H1 (cell line): Measurements from ENCODE around the gene CELSR3. TPM values are rescaled to one million over a fixed set of nuclear protein-coding genes. Genes with fewer than 3 reads are reported as not detected.

Source experiments
- CBX5 ChIP-seq: fragments of 300-800, 300-1000 bp; sonication (generic); IDR thresholded peaks from 2 replicates; pipeline ENCODE4 v1.7.1; 2016; ENCODE audit warnings: antibody characterized with exemption, low read length, low read depth
- GABPA ChIP-seq: IDR thresholded peaks from 2 replicates; pipeline ENCODE4 v1.6.1; 2011; ENCODE audit warnings: mild to moderate bottlenecking, low read length, moderate library complexity, borderline replicate concordance; ENCODE audit not compliant: insufficient read depth
- HDAC6 ChIP-seq: IDR thresholded peaks from one replicate; pipeline ENCODE4 v1.7.1; 2012; ENCODE audit warnings: low read depth, mild to moderate bottlenecking, inconsistent platforms, low read length, moderate library complexity
- PHF8 ChIP-seq: fragments of 200-600 bp; sonication (generic); conservative IDR thresholded peaks from 2 replicates; pipeline ENCODE4 v1.7.1; 2012; ENCODE audit warnings: low read depth, mild to moderate bottlenecking, inconsistent platforms, low read length, moderate library complexity
- POU5F1 ChIP-seq: IDR thresholded peaks from 2 replicates; pipeline ENCODE4 v1.6.1; 2011; ENCODE audit warnings: low read depth, mild to moderate bottlenecking, low read length, moderate library complexity
- RAD21 ChIP-seq, 2 experiments: IDR thresholded peaks in 1 of 2; conservative IDR thresholded peaks in 1 of 2; 2 replicates each; pipeline ENCODE4 v1.6.1; 2011; ENCODE audit warnings: low read depth in 2 of 2, low read length in 2 of 2, improper control_type of control experiment in 1 of 2, inconsistent platforms in 1 of 2, mild to moderate bottlenecking in 1 of 2, moderate library complexity in 1 of 2
- SP2 ChIP-seq: IDR thresholded peaks from 2 replicates; pipeline ENCODE4 v1.6.1; 2012; ENCODE audit warnings: mild to moderate bottlenecking, low read length, inconsistent platforms
- ZNF274 ChIP-seq: IDR thresholded peaks from 2 replicates; pipeline ENCODE4 v1.7.0; 2012; ENCODE audit warnings: low read length, borderline replicate concordance; ENCODE audit errors: extremely low read depth
- polyA plus RNA-seq, 7 experiments: library from polyadenylated mRNA; depleted of rRNA in 3 of 7; stranded (reverse) in 5 of 7; unstranded in 2 of 7; fragments of >200 nt in 5 of 7; fragments of 200-250 nt in 2 of 7; gene quantifications; 1 replicate in 5 of 7; 2 replicates in 1 of 7; 4 replicates in 1 of 7; pipeline versions ENCODE4 v1.2.1 to v1.2.3, GENCODE V29; 2011 to 2013; ENCODE audit warnings: missing spikeins in 2 of 7, mixed read lengths in 2 of 7
- total RNA-seq: library from RNA; stranded (reverse); fragmentation: NEBNext Ultra II Directional; extraction: Animal tissue kit (Norgen Biotek cat#: 25700); gene quantifications from 2 replicates; pipeline ENCODE4 v1.2.1, GENCODE V29; 2021
- TF ChIP-seq, protein P1 (sequence below): fragments of 300-600 bp; sonication (generic); IDR thresholded peaks from 2 replicates; pipeline ENCODE4 v1.7.1; 2012; ENCODE audit warnings: low read length, moderate library complexity, mild to moderate bottlenecking, inconsistent platforms; ENCODE audit not compliant: insufficient replicate concordance

Gene CELSR3
- total and polyA plus RNA-seq, 2 of the 8 experiments (the other 6 are each of a cell fraction or from before 2014, with no cell fraction given), result 11.6 to 29.5 TPM

DNA sequence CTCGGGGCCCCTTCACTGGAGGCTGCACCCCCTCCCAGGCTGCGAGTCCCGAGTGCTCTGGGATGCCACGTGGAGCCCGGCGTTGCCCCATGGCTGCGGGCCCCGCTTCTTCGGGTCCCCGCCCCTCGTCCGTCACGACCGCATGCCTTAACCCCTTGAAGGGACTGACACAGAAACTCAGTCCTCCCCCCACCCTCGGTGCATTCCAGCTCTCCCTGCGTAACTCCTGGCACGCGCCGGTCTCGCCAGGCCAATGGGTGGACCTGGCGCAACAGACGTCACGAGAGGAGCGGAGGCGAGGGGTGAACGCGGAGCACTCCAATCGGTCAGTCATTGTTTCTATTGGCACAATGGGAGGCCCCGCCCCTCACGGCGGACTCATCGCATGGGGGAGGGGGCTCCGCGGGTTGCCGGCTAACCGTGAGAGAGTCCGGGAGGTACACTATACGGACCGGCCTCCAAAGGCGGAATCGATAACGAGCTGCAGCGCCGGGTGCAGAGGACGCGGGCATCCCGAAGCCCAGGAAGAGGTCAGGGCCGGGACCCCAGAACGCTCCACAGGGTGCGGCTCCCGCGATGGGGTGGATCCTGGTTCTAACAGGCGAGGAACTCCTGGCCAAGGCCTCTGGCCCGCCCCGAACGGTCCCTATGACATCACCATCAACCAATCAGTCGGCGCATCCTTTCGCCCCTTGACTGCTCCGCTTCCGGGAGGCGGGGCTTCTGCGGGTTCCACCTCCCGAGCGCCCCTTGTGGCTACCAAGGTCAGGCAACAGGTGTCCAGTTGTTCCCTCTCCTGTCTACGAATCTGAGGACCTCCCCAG, 1.0 kb upstream of the CELSR3 start (continued):
- TF ChIP-seq CBX5 (no peak), SP2 (no peak), HDAC6 (no peak), RAD21 (IDR thresholded peaks at IDR 0.05 in 1 of 2, conservative IDR thresholded peaks at IDR 0.05 in 1 of 2; ENCODE audit: low read depth in 2 of 2, low read length in 2 of 2) (0 out of 4 replicates have a peak, but pooled peaks have one; percentile 10 to 13), PHF8 (peak; percentile 90), POU5F1 (no peak), GABPA (no peak), ZNF274 (no peak)
- TF ChIP-seq, protein P1, sequence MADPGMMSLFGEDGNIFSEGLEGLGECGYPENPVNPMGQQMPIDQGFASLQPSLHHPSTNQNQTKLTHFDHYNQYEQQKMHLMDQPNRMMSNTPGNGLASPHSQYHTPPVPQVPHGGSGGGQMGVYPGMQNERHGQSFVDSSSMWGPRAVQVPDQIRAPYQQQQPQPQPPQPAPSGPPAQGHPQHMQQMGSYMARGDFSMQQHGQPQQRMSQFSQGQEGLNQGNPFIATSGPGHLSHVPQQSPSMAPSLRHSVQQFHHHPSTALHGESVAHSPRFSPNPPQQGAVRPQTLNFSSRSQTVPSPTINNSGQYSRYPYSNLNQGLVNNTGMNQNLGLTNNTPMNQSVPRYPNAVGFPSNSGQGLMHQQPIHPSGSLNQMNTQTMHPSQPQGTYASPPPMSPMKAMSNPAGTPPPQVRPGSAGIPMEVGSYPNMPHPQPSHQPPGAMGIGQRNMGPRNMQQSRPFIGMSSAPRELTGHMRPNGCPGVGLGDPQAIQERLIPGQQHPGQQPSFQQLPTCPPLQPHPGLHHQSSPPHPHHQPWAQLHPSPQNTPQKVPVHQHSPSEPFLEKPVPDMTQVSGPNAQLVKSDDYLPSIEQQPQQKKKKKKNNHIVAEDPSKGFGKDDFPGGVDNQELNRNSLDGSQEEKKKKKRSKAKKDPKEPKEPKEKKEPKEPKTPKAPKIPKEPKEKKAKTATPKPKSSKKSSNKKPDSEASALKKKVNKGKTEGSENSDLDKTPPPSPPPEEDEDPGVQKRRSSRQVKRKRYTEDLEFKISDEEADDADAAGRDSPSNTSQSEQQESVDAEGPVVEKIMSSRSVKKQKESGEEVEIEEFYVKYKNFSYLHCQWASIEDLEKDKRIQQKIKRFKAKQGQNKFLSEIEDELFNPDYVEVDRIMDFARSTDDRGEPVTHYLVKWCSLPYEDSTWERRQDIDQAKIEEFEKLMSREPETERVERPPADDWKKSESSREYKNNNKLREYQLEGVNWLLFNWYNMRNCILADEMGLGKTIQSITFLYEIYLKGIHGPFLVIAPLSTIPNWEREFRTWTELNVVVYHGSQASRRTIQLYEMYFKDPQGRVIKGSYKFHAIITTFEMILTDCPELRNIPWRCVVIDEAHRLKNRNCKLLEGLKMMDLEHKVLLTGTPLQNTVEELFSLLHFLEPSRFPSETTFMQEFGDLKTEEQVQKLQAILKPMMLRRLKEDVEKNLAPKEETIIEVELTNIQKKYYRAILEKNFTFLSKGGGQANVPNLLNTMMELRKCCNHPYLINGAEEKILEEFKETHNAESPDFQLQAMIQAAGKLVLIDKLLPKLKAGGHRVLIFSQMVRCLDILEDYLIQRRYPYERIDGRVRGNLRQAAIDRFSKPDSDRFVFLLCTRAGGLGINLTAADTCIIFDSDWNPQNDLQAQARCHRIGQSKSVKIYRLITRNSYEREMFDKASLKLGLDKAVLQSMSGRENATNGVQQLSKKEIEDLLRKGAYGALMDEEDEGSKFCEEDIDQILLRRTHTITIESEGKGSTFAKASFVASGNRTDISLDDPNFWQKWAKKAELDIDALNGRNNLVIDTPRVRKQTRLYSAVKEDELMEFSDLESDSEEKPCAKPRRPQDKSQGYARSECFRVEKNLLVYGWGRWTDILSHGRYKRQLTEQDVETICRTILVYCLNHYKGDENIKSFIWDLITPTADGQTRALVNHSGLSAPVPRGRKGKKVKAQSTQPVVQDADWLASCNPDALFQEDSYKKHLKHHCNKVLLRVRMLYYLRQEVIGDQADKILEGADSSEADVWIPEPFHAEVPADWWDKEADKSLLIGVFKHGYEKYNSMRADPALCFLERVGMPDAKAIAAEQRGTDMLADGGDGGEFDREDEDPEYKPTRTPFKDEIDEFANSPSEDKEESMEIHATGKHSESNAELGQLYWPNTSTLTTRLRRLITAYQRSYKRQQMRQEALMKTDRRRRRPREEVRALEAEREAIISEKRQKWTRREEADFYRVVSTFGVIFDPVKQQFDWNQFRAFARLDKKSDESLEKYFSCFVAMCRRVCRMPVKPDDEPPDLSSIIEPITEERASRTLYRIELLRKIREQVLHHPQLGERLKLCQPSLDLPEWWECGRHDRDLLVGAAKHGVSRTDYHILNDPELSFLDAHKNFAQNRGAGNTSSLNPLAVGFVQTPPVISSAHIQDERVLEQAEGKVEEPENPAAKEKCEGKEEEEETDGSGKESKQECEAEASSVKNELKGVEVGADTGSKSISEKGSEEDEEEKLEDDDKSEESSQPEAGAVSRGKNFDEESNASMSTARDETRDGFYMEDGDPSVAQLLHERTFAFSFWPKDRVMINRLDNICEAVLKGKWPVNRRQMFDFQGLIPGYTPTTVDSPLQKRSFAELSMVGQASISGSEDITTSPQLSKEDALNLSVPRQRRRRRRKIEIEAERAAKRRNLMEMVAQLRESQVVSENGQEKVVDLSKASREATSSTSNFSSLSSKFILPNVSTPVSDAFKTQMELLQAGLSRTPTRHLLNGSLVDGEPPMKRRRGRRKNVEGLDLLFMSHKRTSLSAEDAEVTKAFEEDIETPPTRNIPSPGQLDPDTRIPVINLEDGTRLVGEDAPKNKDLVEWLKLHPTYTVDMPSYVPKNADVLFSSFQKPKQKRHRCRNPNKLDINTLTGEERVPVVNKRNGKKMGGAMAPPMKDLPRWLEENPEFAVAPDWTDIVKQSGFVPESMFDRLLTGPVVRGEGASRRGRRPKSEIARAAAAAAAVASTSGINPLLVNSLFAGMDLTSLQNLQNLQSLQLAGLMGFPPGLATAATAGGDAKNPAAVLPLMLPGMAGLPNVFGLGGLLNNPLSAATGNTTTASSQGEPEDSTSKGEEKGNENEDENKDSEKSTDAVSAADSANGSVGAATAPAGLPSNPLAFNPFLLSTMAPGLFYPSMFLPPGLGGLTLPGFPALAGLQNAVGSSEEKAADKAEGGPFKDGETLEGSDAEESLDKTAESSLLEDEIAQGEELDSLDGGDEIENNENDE, result no peak
